H54 (cell line): Measurements from ENCODE around the gene PTH1R.
A peak's percentile ranks its signal among the peaks of the same experiment; 100 is the strongest.

Experiments used
- DNase-seq: peaks from one replicate; pipeline ENCODE4 v3.0.0; 2011; ENCODE audit warnings: low spot score, mixed read lengths; ENCODE audit not compliant: insufficient read length
- FAIRE-seq: peaks from 3 replicates; lab custom pipeline; 2011; peaks lifted over from hg19 to GRCh38; lab: Jason Lieb, UNC
- POLR2A ChIP-seq: IDR thresholded peaks from 2 replicates; pipeline ENCODE4 v1.6.1; 2011; ENCODE audit warnings: low read depth, mild to moderate bottlenecking, low read length

The PTH1R gene

GRCh38 chr3:46939578-46940445, 62.3 kb downstream of the PTH1R start:
- no peak for DNase-seq
- TF ChIP-seq POLR2A: no peak
- no peak for FAIRE-seq

- FAIRE-seq: no peak
- no peak for TF ChIP-seq POLR2A
- DNase-seq: no peak
Observed at GRCh38 chr3:46942076-46942475, 64.6 kb downstream of the PTH1R start.

GRCh38 chr3:46942481-46943236, 65.1 kb downstream of the PTH1R start:
- DNase-seq: no peak
- TF ChIP-seq POLR2A: no peak
- FAIRE-seq: no peak

DNA sequence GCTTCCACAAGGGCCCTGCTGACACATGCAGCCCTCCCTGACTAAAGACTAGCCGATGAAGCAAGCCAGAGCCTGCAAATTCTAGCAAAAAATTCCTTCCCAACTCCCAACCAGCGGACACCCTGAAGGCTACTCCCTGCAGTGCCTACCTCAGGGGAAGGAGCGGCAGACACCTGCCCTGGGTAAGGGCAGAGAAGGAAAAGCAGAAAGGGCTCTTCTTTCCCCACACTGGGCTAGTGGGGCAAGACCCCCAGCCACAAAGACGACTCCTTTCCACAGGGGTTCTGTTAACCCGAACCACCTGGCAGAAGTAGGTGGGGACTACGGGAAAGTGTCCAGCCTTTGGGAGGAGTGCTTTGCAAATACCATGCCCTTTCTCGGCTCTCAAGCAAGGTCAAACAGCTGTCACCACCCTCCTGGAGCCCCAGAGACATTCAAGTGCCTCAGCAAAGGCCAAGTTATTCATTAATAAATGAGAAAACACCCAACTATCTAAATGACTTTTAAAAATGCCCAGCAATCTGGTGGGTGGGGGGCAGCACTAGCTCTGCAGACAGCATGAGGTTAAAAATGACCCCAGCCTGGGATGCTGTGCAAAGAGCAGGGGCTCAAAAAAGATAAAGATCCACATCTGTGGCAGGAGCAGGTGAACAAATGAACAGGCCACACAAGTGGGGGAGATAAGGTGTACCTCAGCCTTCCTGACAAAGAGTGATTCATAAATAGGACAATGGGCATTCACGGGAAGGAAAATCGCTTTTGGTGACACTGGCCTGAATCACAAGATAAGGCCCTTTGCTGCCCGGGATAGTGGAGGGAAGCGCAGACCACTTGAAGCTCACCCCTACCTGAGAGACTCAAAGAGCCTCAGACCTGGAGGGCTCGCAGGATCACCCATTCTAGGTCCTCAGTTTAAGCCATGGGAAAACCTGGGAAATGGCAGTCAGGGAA, 66.0 kb downstream of the PTH1R start:
- no peak for TF ChIP-seq POLR2A
- DNase-seq (no peak), FAIRE-seq (no peak)

DNA sequence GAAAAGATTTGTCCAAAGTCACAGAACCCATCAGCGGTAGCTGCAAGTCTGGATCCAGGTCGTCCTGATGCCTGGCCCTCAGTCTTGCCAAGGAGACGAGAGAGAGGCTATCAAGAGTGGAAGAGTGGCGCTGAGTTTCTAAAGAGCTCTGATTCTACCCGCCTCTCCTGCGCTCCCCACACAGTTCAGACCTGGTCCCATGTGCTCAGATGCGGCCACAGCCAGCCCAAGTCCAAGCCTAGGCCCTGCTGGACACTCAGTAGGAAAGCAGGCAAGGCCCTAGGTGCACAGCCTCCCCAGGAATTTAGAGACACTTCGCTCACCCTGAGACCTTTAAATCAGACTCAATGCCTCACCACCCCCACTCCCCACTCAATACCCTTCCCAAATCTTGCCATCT, 66.7 kb downstream of the PTH1R start:
- no peak for FAIRE-seq
- DNase-seq: no peak
- TF ChIP-seq POLR2A: no peak

DNA sequence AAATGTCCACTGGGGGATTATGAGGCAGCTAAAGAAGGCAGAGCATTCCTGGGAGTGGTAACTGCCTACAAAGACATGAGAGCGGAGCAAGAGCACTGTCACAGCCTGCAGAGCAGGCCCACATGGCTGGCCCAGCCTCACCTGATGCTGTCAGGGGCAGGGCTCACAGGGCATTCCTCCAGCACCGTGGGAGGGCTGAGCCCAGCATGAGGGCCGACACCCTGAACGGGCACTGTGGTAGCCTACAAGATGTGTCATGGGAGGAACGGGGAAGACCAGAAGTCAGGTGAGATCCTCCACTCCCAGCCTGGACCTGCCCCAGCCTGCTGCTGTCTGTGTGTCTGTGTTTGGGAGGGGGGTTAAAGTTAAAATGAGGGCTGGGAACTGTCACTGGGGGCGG, 68.9 kb downstream of the PTH1R start:
- no peak for DNase-seq
- FAIRE-seq: no peak
- no peak for TF ChIP-seq POLR2A

- no peak for TF ChIP-seq POLR2A
- FAIRE-seq: peak; percentile 33
- DNase-seq: peak; percentile 68
Observed at GRCh38 chr3:46946856-46947545, 69.5 kb downstream of the PTH1R start.

GRCh38 chr3:46947546-46947901, 70.0 kb downstream of the PTH1R start:
- no peak for TF ChIP-seq POLR2A
- no peak for FAIRE-seq
- no peak for DNase-seq

GRCh38 chr3:46947981-46948791, 70.7 kb downstream of the PTH1R start:
- no peak for TF ChIP-seq POLR2A
- FAIRE-seq: no peak

DNA sequence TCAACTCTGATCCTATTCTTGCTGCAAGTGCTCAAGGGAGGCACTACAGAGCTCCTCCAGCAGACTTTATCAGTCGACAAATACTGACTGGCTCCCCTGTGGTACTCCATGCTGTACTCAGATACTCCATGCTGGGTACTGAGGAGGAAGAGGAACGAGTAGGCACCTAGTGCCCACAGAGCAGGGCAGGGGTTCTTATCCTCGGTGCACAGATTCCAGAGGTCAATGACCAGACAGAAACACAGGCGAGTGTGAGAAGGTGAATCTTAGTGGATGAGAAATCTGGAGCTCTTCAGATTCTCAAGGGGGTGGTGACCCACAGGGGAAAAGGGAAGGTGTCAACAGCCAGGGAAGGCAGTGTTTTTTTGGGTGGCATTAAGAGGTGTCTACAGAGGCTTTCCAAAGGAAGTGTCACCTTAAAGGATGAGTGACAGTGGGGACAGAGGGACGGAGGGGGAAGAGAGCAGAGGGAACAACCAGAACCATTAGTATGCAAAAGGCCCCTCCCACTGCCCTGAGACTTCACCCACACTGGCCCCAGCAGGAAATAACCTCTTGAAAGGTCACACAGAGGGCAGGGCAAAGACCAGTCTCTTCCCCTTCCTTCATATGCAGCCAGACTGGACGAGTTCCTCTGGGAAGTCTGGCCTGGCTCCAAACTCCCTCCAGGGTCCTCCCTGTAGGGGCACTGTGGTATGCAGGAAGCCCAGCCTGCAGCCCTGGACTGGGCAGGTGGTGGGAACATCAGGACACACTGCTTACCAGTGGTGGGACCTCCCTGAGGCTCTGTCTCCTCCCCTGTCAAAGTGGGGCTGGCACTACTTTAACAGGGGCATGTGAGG, 71.5 kb downstream of the PTH1R start:
- no peak for FAIRE-seq
- no peak for TF ChIP-seq POLR2A
- DNase-seq: no peak

More at GRCh38 chr3:46947981-46948791, 70.7 kb downstream of the PTH1R start:
- no peak for DNase-seq

DNA sequence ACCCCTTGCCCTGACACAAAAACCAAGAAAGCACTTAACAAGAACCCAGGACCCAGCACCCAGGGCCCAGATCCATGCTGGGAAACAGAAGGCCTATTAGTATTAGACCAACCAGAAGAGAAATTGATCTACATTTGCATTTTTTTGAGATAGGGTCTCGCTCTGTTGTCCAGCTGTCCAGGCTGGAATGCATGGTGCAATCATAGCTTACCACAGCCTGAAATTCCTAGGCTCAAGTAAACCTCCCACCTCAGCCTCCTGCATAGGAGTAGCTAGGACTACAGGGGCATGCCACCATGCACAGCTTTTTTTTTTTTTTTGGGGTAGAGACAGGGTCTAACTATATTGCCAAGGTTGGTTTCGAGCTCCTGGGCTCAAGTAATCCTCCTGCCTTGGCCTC, 72.7 kb downstream of the PTH1R start:
- FAIRE-seq (no peak), DNase-seq (no peak)
- no peak for TF ChIP-seq POLR2A
